Activated naive CD4-positive, alpha-beta T cell (primary cell): Measurements from ENCODE around the gene NAT14.
"Not testable (repeated sequence)": the region's sequence is repeated elsewhere in the genome, so short reads cannot be mapped to it uniquely, and the experiment has no call there.

Source experiments
- DNase-seq, 4 experiments: peaks; one replicate each; lab custom pipeline; 2025; lab: John Stamatoyannopoulos, UW

NAT14 gene

GRCh38 chr19:55486971-55487923 lies 2.3 kb downstream of the NAT14 start:
- DNase-seq: no peak

GRCh38 chr19:55487924-55488687 lies 3.1 kb downstream of the NAT14 start, which contains the start of gene SSC5D:
Gene SSC5D, plus strand, starts transcription at chr19:55488436. Its CDS starts 154 bp downstream, at chr19:55488590.
- no peak for DNase-seq

DNA sequence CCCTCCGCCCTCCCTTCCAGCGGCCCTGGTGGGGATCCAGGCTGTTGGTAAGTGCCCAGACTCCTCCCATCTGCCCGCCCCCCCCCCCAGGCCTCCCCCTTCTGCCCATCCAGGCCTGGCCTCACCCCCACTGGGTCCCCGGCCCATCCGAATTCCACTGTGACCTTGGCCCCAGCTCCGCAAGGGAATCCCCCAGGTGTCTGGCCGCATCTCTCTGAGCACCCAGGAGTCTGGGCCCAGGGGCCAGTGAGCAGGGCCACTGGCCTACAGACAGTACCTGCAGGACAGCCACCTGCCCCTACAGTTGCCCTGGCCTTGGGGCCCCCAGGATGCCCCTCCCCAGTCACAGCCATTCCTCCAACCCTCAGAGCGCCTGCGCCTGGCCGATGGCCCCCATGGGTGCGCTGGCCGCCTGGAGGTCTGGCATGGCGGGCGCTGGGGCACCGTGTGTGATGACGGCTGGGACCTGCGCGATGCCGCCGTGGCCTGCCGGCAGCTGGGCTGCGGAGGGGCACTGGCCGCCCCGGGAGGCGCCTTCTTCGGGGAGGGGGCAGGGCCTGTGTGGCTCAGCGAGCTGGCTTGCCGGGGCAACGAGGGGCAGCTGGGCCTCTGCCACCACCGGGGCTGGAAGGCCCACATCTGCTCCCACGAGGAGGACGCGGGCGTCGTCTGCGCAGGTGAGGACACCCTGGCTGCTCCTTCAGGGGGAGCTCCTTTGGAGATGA lies 4.2 kb downstream of the NAT14 start:
- no peak for DNase-seq

GRCh38 chr19:55489711-55490477 lies 4.9 kb downstream of the NAT14 start:
- DNase-seq: no peak

DNA sequence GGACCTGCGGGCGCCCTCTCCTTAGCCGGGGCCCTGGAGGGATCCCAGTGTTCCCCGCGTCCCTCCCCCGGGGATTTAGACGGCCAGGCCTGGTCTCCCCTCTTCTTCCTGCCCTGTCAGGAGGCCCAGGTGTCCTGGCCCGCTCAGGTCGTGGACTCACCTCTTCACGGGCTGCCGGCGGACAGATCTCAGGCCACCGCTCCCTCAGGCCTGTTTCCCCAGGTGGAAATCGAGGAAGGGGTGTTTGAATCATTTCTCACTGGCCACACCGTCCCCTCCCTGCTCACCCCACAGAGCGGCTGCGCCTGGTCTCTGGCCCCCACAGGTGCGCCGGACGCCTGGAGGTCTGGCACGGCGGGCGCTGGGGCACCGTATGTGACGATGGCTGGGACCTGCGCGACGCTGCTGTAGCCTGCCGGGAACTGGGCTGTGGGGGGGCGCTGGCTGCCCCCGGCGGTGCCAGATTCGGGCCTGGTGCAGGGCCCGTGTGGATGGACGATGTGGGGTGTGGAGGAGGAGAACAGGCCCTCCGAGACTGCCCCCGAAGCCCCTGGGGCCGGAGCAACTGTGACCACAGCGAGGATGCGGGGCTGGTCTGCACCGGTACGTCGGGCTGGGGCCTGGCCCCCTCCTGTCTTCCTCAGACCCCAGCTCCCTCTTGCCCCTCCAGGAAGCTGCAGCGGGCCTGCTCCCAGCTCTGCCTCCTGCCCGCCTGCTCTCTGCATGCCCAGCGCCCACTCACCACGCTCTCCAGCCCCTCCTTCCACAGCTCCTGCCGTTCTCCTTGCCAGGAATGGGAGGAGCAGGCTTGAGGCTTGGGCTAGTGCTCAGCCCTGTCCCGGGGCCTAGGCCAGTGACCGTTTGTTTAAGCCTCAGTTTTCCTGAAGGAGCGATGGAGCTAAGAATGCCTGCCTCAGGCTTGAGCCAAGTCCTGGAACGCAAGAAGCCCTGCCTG lies 5.8 kb downstream of the NAT14 start:
- no peak for DNase-seq

DNA sequence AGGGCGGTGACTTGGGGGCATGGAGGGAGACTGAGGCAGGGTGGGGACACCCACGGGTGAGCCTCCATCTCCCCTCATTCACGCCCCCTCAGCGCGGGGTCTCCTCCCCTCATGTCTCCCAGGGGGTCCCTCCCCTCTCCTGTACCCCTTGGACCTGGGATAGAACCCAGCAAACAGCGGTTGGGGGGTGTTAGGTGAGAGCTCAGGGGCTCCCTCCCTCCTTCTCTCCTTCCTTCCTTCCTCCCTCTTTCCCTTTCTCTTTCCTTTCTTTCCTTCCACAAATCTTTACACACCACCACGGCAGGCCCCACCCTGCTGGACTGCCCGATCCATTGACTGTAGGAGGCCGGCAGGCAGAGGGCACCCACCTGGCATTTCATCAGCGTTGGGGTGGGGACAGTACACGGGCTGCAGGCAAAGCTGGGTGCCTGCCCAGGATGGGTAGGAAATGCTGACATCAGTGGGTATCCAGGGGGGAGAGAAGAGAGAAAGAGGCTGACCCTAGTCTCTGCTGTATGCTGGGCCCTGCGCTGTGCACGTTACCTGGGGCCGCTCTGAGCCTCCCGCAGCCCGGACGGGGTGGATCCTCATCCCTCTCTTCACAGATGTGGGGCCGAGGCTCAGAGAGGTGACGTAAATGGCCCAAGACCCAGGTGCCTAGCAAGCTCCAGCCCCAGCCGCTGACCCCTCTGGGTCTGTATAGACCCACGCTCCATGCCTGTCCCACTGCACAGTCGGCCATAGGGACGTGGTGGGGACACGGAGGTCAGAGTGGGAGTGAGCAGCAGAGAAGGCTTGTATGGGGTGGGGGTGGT lies 6.8 kb downstream of the NAT14 start:
- DNase-seq: no peak

GRCh38 chr19:55492362-55492944 lies 7.5 kb downstream of the NAT14 start:
- DNase-seq: no peak

- DNase-seq: no peak
These were observed 8.2 kb downstream of the NAT14 start for GRCh38 chr19:55493052-55493644.

- DNase-seq: no peak
These were observed 8.7 kb downstream of the NAT14 start for GRCh38 chr19:55493645-55494171.

- DNase-seq: no peak
These were observed 9.3 kb downstream of the NAT14 start for GRCh38 chr19:55494172-55494761.

GRCh38 chr19:55495646-55496349 lies 10.8 kb downstream of the NAT14 start:
- no peak for DNase-seq

GRCh38 chr19:55496820-55497219 lies 11.8 kb downstream of the NAT14 start:
- DNase-seq: not testable (repeated sequence)

DNA sequence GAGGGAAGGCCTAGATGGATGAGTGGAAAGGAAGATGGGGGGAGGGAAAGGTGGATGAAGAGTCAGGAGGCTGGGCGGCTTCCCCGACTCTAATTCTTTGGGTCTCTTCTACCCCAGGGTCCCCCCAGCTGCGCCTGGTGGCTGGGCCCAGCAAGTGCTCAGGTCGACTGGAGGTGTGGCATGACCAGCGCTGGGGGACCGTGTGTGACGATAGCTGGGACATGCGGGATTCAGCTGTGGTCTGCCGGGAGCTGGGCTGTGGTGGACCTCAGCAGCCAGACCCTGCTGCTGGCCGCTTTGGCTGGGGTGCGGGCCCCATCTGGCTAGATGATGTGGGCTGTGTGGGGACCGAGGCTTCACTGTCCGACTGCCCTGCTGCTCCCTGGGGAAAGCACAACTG lies 12.8 kb downstream of the NAT14 start:
- no peak for DNase-seq

GRCh38 chr19:55498246-55498840 lies 13.4 kb downstream of the NAT14 start:
- no peak for DNase-seq

DNA sequence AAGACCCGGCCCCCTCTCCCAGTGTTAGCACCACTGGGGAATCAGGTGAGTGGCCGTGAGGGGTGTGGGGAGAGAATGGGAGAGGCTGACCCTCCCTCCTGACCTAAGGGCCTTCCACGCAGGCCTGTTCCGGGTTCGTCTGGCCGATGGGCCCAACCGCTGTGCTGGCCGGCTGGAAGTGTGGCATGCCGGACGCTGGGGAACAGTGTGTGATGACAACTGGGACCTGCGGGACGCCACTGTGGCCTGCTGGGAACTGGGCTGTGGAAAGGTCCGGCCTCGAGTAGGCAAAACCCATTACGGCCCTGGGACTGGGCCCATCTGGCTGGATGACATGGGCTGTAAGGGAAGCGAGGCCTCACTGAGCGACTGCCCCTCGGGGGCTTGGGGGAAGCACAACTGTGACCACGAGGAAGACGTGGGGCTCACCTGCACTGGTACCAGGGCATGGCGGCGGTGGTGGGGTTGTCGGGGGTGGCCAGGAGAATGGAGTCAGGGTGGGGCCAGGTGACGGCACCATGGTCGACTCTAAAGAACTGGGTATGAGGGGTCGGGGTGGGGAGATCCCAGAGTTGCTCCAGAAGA lies 15.5 kb downstream of the NAT14 start:
- no peak for DNase-seq

GRCh38 chr19:55502197-55502952 lies 17.4 kb downstream of the NAT14 start:
- DNase-seq: no peak
